NB4 (cell line): ENCODE data around the gene PALD1.
A peak's percentile ranks its signal among the peaks of the same experiment; 100 is the strongest.

Experiments used
- DNase-seq: peaks from one replicate; pipeline ENCODE4 v3.0.0; 2010; ENCODE audit warnings: low read depth
- H3K4me3 ChIP-seq: one replicate; pipeline ENCODE4 v1.5.1; 2011; ENCODE audit warnings: mild to moderate bottlenecking, low read depth, low read length, moderate library complexity
- CTCF ChIP-seq: IDR thresholded peaks from one replicate; pipeline ENCODE4 v1.5.1; 2012; ENCODE audit warnings: low read depth, low read length
- MAX ChIP-seq: IDR thresholded peaks from 2 replicates; pipeline ENCODE4 v1.6.1; 2011; ENCODE audit warnings: low read depth, low read length
- MYC ChIP-seq: IDR thresholded peaks from 2 replicates; pipeline ENCODE4 v1.6.1; 2011; ENCODE audit warnings: low read depth, low read length
- POLR2A ChIP-seq: IDR thresholded peaks from 2 replicates; pipeline ENCODE4 v1.6.1; 2011; ENCODE audit warnings: mild to moderate bottlenecking; ENCODE audit not compliant: insufficient read length; ENCODE audit errors: extremely low read depth

PALD1 gene

GRCh38 chr10:70599319-70599718 lies 120.8 kb downstream of the PALD1 start:
- no peak overlapping the region for H3K4me3 ChIP-seq
- DNase-seq, result no peak
- TF ChIP-seq CTCF, result no peak
- TF ChIP-seq MYC, result no peak
- TF ChIP-seq POLR2A, result no peak
- no peak for TF ChIP-seq MAX

GRCh38 chr10:70599791-70600190 lies 121.2 kb downstream of the PALD1 start:
- TF ChIP-seq POLR2A (no peak), CTCF (no peak), MYC (no peak), MAX (no peak)
- H3K4me3 ChIP-seq, result no peak overlapping the region
- DNase-seq, result no peak

- TF ChIP-seq MAX, result no peak
- TF ChIP-seq POLR2A, result no peak
- no peak for TF ChIP-seq CTCF
- no peak for TF ChIP-seq MYC
- DNase-seq, result no peak
- no peak overlapping the region for H3K4me3 ChIP-seq
Observed at GRCh38 chr10:70600512-70601395, 122.2 kb downstream of the PALD1 start.

- TF ChIP-seq POLR2A, result no peak
- 0 out of 2 replicates have a peak, but pooled peaks have one; percentile 8 for TF ChIP-seq MYC
- no peak for DNase-seq
- H3K4me3 ChIP-seq, result no peak overlapping the region
Observed at GRCh38 chr10:70601746-70602145, 123.2 kb downstream of the PALD1 start.

GRCh38 chr10:70602665-70603448 lies 124.3 kb downstream of the PALD1 start, which contains the start of gene PRF1:
Gene PRF1 (minus strand): TSS chr10:70602741. CDS start chr10:70600902, 1,839 bp downstream.
- H3K4me3 ChIP-seq, result peak within 1 kb of the TSS; percentile 22
- DNase-seq, result peak; percentile 91
- no peak for TF ChIP-seq CTCF
- peak; percentile 35 for TF ChIP-seq POLR2A
- peak; percentile 61 for TF ChIP-seq MAX
- peak; percentile 64 for TF ChIP-seq MYC

- no peak overlapping the region for H3K4me3 ChIP-seq
- DNase-seq, result peak; percentile 34
- TF ChIP-seq CTCF (no peak), MAX (peak; percentile 40; the same call in 1 of the 2 replicates), POLR2A (no peak), MYC (no peak)
Observed at GRCh38 chr10:70603449-70603801, 124.9 kb downstream of the PALD1 start.
